Ammon's horn (tissue), 1 donor: ENCODE results near the gene RTP5.

ENCODE experiments used
- DNase-seq: peaks from one replicate; pipeline ENCODE4 v3.0.0-alpha.2; 2016; ENCODE audit warnings: low spot score

The RTP5 gene

GRCh38 chr2:241843321-241844065 is 26.0 kb upstream of the RTP5 start:
- DNase-seq = no peak

GRCh38 chr2:241844066-241844728 is 25.3 kb upstream of the RTP5 start:
- no peak for DNase-seq

- DNase-seq = no peak
Measured at GRCh38 chr2:241844831-241845578, 24.5 kb upstream of the RTP5 start.

GRCh38 chr2:241846406-241846805 is 23.1 kb upstream of the RTP5 start:
- no peak for DNase-seq

- no peak for DNase-seq
Measured at GRCh38 chr2:241848761-241849615, 20.5 kb upstream of the RTP5 start.

- no peak for DNase-seq
Measured at GRCh38 chr2:241849616-241850543, 19.6 kb upstream of the RTP5 start.

GRCh38 chr2:241850544-241851324 is 18.8 kb upstream of the RTP5 start:
- no peak for DNase-seq

- no peak for DNase-seq
Measured at GRCh38 chr2:241851325-241852115, 18.0 kb upstream of the RTP5 start.

- no peak for DNase-seq
Measured at GRCh38 chr2:241852116-241852980, 17.2 kb upstream of the RTP5 start.

GRCh38 chr2:241852981-241853631 is 16.4 kb upstream of the RTP5 start:
- DNase-seq = no peak

- DNase-seq = no peak
Measured at GRCh38 chr2:241853651-241854341, 15.7 kb upstream of the RTP5 start.

- DNase-seq = no peak
Measured at GRCh38 chr2:241854342-241855244, 14.9 kb upstream of the RTP5 start.

GRCh38 chr2:241855245-241855887 is 14.2 kb upstream of the RTP5 start:
- no peak for DNase-seq

GRCh38 chr2:241855888-241856422 is 13.6 kb upstream of the RTP5 start:
- no peak for DNase-seq

GRCh38 chr2:241857041-241857541 is 12.4 kb upstream of the RTP5 start:
- no peak for DNase-seq
